Measurements from ENCODE around the gene BDH1. TPM values are rescaled to one million over a fixed set of nuclear protein-coding genes. Genes with fewer than 3 reads are reported as not detected.
A peak's percentile ranks its signal among the peaks of the same experiment; 100 is the strongest.

The BDH1 gene
- total RNA-seq, 1 donor from 2014 or later, result 1.5 TPM

GRCh38 chr3:197516517-197516889 is 39.3 kb downstream of the BDH1 start:
- peaks cover 2% of the 10 kb centered on the region for H3K9me3 Mint-ChIP-seq (ENCODE audit: unreplicated experiment)
- H2AFZ ChIP-seq (ENCODE audit: low read depth, low read length), result peak overlapping the region; percentile 57

GRCh38 chr3:197514786-197515355 is 40.9 kb downstream of the BDH1 start:
- Mint-ChIP-seq H3K9me3 (ENCODE audit: unreplicated experiment) (peaks cover 2% of the 10 kb centered on the region), H3K36me3 (ENCODE audit: low read depth, unreplicated experiment) (peaks cover 3% of the 10 kb centered on the region), H3K4me1 (ENCODE audit: low read depth, unreplicated experiment) (peaks cover 27% of the 10 kb centered on the region), H3K27ac (ENCODE audit: unreplicated experiment) (peak overlapping the region; percentile 63), H3K4me3 (ENCODE audit: unreplicated experiment) (no peak overlapping the region), H3K27me3 (ENCODE audit: low read depth, unreplicated experiment) (no peaks in the 10 kb centered on the region)
- no peaks in the 10 kb centered on the region for H3K36me3 ChIP-seq (ENCODE audit: insufficient read depth, low read length)
- no peaks in the 10 kb centered on the region for H4K20me1 ChIP-seq (ENCODE audit: insufficient read depth, low read length)
- H3K79me2 ChIP-seq (ENCODE audit: insufficient read depth, low read length), result no peaks in the 10 kb centered on the region
- no peaks in the 10 kb centered on the region for H3K27me3 ChIP-seq (ENCODE audit: insufficient read depth, low read length)
- H3K4me2 ChIP-seq (ENCODE audit: low read length), result no peak overlapping the region
- DNase-seq (ENCODE audit: low read depth) (no peak), FAIRE-seq (no peak)
- no peak overlapping the region for H2AFZ ChIP-seq (ENCODE audit: low read depth, low read length)
- H3K4me1 ChIP-seq (ENCODE audit: insufficient read depth, low read length), result peaks cover 26% of the 10 kb centered on the region
- no peak for TF ChIP-seq EZH2 (IDR thresholded peaks at IDR 0.05; ENCODE audit: insufficient read depth, low read length)
- TF ChIP-seq CTCF (IDR thresholded peaks at IDR 0.05; ENCODE audit: insufficient read depth, low read depth, low read length), result no peak
- H3K4me3 ChIP-seq (ENCODE audit: insufficient read depth, low read depth, low read length), result no peak overlapping the region
- H3K9ac ChIP-seq (ENCODE audit: low read length), result no peak overlapping the region
- H3K9me3 ChIP-seq (ENCODE audit: insufficient read depth, low read depth, low read length), result no peaks in the 10 kb centered on the region
- H3K27ac ChIP-seq (ENCODE audit: low read depth, low read length), result no peak overlapping the region

More at GRCh38 chr3:197516517-197516889, 39.3 kb downstream of the BDH1 start:
- peak overlapping the region; percentile 95 for H3K27ac Mint-ChIP-seq (ENCODE audit: unreplicated experiment)
- Histone ChIP-seq H4K20me1 (ENCODE audit: insufficient read depth, low read length) (no peaks in the 10 kb centered on the region), H3K4me1 (ENCODE audit: insufficient read depth, low read length) (peaks cover 13% of the 10 kb centered on the region), H3K4me2 (ENCODE audit: low read length) (peak overlapping the region; percentile 88), H3K4me3 (ENCODE audit: insufficient read depth, low read depth, low read length) (no peak overlapping the region), H3K79me2 (ENCODE audit: insufficient read depth, low read length) (no peaks in the 10 kb centered on the region), H3K9me3 (ENCODE audit: insufficient read depth, low read depth, low read length) (no peaks in the 10 kb centered on the region), H3K27me3 (ENCODE audit: insufficient read depth, low read length) (no peaks in the 10 kb centered on the region), H3K27ac (ENCODE audit: low read depth, low read length) (peak overlapping the region; percentile 99), H3K36me3 (ENCODE audit: insufficient read depth, low read length) (no peaks in the 10 kb centered on the region), H3K9ac (ENCODE audit: low read length) (peak overlapping the region; percentile 84)
- peaks cover 27% of the 10 kb centered on the region for H3K4me1 Mint-ChIP-seq (ENCODE audit: low read depth, unreplicated experiment)
- FAIRE-seq (peak; percentile 34), DNase-seq (ENCODE audit: low read depth) (peak; percentile 97)
- peak overlapping the region; percentile 55 for H3K4me3 Mint-ChIP-seq (ENCODE audit: unreplicated experiment)
- H3K27me3 Mint-ChIP-seq (ENCODE audit: low read depth, unreplicated experiment), result no peaks in the 10 kb centered on the region
- H3K36me3 Mint-ChIP-seq (ENCODE audit: low read depth, unreplicated experiment), result peaks cover 3% of the 10 kb centered on the region
- TF ChIP-seq CTCF (IDR thresholded peaks at IDR 0.05; ENCODE audit: insufficient read depth, low read depth, low read length) (no peak), EZH2 (IDR thresholded peaks at IDR 0.05; ENCODE audit: insufficient read depth, low read length) (no peak)

Measured in astrocyte (in vitro differentiated cells and primary cell).